Pulmonary artery endothelial cell (primary cell): ENCODE results near the gene NFATC1. TPM values are rescaled to one million over a fixed set of nuclear protein-coding genes. Genes with fewer than 3 reads are reported as not detected.

Experiments used
- DNase-seq: peaks from one replicate; pipeline ENCODE4 v3.0.0-alpha.2; 2011; ENCODE audit warnings: low read depth, low spot score
- total RNA-seq: library from RNA; depleted of rRNA; stranded (reverse); fragments of >200 nt; gene quantifications from 2 replicates; pipeline ENCODE4 v1.2.3, GENCODE V29; 2014

The NFATC1 gene
- total RNA-seq, 1 donor from 2014 or later = 4.5 TPM

DNA sequence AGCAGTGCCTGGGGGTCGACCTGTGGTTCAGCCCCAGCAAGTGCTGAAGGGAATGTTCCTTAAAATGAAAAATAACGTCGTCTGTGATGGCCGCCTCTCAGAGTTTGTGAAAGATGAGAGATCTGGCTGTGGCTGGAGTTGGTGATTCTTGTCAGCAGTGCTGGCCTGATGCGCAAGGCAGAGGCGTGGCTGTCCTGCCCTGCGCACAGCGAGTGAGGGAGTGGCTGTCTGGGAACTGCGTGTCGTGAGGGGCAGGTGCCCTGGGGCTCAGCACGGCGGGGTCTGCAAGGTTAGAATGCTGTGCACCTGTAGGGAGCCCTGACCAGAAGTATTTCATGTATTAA is 8.8 kb downstream of the NFATC1 start:
- no peak for DNase-seq

- no peak for DNase-seq
These were observed 9.5 kb downstream of the NFATC1 start for GRCh38 chr18:79405019-79405780.

DNA sequence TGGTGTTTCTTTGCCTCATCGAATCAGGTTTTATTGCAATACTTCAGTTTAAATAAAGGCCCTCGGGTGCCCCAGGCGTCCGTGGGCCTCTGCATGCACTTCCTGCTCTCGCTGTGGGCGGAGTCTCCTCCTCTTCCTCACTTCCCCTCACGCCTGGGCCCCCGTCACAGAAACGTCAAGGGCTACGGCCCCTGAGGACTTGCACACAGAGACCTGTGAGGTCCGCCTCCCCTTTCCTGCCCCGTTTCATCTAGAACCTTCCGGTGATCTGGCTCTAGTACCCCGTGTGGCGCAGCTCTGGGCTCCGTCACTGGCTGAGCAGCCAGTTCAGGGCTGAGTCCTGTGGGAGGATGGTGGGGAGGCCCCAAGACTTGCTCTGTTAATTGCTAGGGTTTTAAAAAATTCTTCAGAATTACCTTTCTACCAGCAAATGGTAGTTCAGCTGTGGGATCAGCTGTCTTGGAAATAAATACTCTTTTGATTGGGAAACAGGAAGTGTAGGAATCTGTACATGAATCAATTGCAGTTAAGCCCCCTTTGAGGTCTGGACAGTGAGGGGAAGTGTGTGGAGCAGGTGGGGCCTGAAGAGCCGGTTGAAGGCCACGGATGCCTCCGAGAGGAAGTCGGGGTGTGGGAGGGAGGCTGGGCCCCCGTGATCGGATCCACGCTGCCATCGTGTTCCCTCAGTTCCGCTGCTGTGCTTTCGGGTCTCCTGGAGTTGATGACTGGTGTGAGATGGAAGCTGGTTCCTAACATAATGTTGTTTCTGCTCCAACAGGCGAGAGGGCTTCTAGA is 10.2 kb downstream of the NFATC1 start:
- no peak for DNase-seq

GRCh38 chr18:79406708-79407107 is 11.0 kb downstream of the NFATC1 start:
- DNase-seq = no peak

GRCh38 chr18:79409313-79409712 is 13.6 kb downstream of the NFATC1 start:
- DNase-seq = no peak

GRCh38 chr18:79410171-79410641 is 14.5 kb downstream of the NFATC1 start:
- DNase-seq = no peak

- DNase-seq = no peak
These were observed 15.2 kb downstream of the NFATC1 start for GRCh38 chr18:79410731-79411613.

GRCh38 chr18:79411614-79412526 is 16.1 kb downstream of the NFATC1 start:
- no peak for DNase-seq

GRCh38 chr18:79413025-79413424 is 17.3 kb downstream of the NFATC1 start:
- no peak for DNase-seq

DNA sequence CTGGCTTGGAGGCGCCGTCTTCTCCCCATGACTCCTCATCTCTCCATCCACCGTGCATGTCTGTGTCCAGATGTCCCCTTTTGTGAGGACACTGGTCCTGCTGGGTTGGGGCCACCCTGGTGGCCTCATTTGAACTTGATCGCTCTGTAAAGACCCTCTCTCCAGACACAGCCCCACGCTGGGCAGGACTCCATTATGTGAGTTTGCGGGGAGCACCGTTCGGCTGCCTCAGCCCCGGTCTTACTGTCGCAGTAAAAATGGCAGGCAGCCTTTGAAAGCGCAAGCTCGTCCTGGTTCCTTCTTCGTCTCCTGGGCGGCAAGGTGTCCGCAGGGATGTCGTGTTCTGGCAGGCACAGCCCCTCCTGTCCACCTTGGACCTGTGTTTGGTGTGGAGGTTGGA is 17.7 kb downstream of the NFATC1 start:
- DNase-seq = no peak

- DNase-seq = no peak
These were observed 18.2 kb downstream of the NFATC1 start for GRCh38 chr18:79413901-79414300.

GRCh38 chr18:79416022-79416676 is 20.4 kb downstream of the NFATC1 start:
- no peak for DNase-seq

DNA sequence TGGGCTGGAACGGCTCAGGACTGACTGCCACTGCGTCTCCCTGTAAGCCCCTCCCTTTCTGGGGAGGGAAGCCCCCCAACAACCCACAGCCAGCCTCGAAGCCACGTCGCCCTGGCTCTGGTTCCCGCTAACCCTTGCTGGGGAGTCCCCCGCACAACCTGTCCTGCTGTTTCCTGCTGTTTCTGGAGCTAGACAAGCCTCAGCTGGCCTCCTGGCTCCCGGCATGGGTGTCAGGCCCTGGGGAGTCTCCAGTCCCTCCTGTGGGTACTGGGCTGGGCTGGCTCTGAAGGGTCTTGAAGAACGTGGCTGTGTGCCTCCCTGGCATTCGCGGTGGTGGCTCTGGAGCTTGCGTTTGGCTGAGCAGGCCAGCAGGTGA is 20.9 kb downstream of the NFATC1 start:
- DNase-seq = no peak

- no peak for DNase-seq
These were observed 22.5 kb downstream of the NFATC1 start for GRCh38 chr18:79418236-79418635.

DNA sequence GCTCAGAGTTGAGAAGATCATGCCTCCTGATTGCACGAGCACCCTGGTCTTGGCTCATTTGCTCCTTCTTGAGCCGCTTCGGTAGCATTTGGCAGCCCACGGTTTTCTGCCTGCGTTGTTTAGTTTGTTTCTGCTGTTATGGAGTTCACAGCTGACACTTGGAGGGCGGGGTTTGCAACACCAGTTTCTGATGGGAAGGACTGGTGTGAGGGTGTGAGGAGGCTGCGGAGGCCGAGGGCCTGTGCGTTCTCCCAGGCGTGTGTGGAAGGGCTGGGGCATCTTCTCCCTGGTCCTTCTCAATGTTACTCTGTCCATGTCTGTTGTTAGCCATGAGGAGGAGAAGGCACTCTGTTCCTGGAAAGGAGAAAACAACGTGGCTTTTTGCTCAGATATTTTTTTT is 22.9 kb downstream of the NFATC1 start:
- DNase-seq = no peak

- DNase-seq = no peak
These were observed 24.5 kb downstream of the NFATC1 start for GRCh38 chr18:79420033-79420745.

DNA sequence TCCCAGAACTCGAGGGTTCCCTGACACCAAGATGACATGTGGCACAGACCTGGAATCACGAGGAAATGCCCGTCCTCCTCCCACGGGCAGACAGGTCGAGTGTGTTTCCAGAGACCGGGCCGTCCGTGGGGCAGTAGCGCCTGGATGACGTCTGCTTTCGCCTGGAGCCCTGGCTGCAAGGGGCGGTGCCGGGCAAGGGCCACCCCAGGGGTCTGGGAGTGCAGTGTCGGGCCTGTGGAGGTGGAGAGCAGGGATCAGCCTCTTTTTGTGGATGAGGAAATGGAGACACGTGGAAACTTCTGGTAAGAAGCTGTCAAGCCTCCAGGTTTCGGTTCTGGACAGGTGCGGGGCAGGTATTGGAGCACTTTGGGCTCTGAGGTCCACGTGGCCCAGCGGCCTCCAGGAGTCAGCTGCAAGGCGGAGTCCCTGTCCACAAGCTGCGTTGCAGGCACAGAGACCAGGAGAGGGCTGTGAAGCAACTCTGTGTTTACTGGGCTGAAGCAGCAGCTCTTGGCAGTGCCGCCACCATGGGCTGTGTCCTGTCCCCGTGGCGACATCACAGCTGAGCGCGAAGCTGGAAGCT is 25.6 kb downstream of the NFATC1 start:
- DNase-seq = no peak

DNA sequence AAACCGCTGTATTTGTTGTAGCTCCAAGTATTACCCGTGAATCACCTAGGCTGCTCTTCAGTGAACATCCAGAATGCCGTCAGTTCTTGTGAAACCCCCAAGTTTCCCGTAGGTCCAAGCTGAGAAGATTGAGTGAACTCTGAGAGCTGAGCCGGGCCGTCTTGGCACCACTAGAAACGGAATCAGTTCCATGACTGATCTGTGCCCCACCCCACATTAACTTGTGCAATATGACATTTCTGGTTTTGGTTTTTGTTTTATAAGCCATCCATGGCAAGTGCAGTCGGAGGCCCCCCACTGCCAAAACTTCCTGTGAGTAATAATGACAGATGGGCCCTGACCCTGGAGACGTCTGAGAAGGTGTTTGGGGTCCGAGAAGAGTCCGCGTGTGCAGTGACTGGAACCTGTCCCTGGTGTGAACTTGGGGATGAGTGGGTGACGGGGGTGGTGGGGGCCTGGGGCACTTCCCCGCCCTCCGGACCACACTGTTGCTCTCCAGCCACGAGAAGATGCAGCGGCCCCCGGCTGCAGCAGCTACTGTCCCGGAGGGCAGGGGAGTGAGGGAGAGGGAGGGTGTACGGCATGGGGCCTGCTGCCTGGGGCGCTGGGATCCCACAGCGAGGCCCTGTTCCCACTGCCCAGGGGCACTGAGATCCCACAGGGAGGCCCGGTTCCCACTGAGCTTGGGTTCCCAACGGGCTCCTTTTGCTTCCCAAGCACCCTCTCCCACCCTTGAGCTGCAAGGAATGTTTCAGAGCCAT is 26.5 kb downstream of the NFATC1 start:
- no peak for DNase-seq

GRCh38 chr18:79422783-79423165 is 27.0 kb downstream of the NFATC1 start:
- no peak for DNase-seq
